ENCODE measurements around the gene FAXC. TPM values are rescaled to one million over a fixed set of nuclear protein-coding genes. Genes with fewer than 3 reads are reported as not detected.

The FAXC gene
- total and polyA plus RNA-seq, 2 donors (not counting 3 experiments of a cell fraction or from before 2014, with no cell fraction given): 3.4 to 3.6 TPM

GRCh38 chr6:99331531-99331930 lies 17.9 kb downstream of the FAXC start:
- H3K27me3 ChIP-seq (ENCODE audit: control insufficient read depth in 2 of 2, insufficient read depth in 2 of 2, low read length in 2 of 2): peaks cover 0 to 2% of the 10 kb centered on the region in 2 experiments
- intact Hi-C loops (cut with micrococcal nuclease): no loop called here
- no peaks in the 10 kb centered on the region for H3K9me1 ChIP-seq (replicated peaks; ENCODE audit: control insufficient read depth, extremely low read depth, insufficient read depth, low read length)
- ChIA-PET POLR2A (no interaction called here), CTCF (interaction anchor here (1.3 to 3.9 kb wide), 13 partner anchors 11 to 536 kb away, joined by 3 to 41 read pairs (median 22); partner anchors contain the start of genes COQ3, FAXC and PNISR)
- no peak overlapping the region for H3K4me3 ChIP-seq (replicated peaks in 1 of 3; ENCODE audit: insufficient read depth in 1 of 3, low read depth in 1 of 3, low read length in 3 of 3)
- H3K9ac ChIP-seq (replicated peaks; ENCODE audit: extremely low read depth, insufficient read depth, low read length): no peak overlapping the region
- no peak overlapping the region for H3K27ac ChIP-seq (ENCODE audit: insufficient read depth, low read depth, low read length)
- FAIRE-seq (no peak), DNase-seq (ENCODE audit: low read depth, low spot score) (no peak)
- H3K4me1 ChIP-seq (ENCODE audit: control insufficient read depth, extremely low read depth, insufficient read depth, low read length): no peaks in the 10 kb centered on the region
- dilution Hi-C loops (cut with MboI; ENCODE audit: extremely low pct_ligation_motif_present, low sequenced_read_pairs): no loop called here
- TF ChIP-seq MYC (IDR thresholded peaks at IDR 0.05; ENCODE audit: low read depth, low read length): no peak
- TF ChIP-seq MAX (IDR thresholded peaks at IDR 0.05; ENCODE audit: insufficient read depth, insufficient read length): no peak
- TF ChIP-seq FOS (IDR thresholded peaks at IDR 0.05; ENCODE audit: borderline replicate concordance, insufficient read depth, low read length): no peak
- no peak for TF ChIP-seq POLR2AphosphoS5 (IDR thresholded peaks at IDR 0.05; ENCODE audit: insufficient read depth, low read depth, low read length)
- TF ChIP-seq POLR2A (IDR thresholded peaks at IDR 0.05; ENCODE audit: low read depth, low read length): no peak
- no peak for TF ChIP-seq EZH2 (IDR thresholded peaks at IDR 0.05; ENCODE audit: borderline replicate concordance, low read depth, low read length, severe bottlenecking)
- TF ChIP-seq GATA2 (IDR thresholded peaks at IDR 0.05; ENCODE audit: insufficient read depth, insufficient read length, low read depth, low read length): no peak
- TF ChIP-seq CTCF (IDR thresholded peaks at IDR 0.05; ENCODE audit: extremely low read depth in 1 of 2, insufficient read depth in 1 of 2, low read depth in 1 of 2, low read length in 2 of 2): no peak
- TF ChIP-seq JUN (IDR thresholded peaks at IDR 0.05; ENCODE audit: borderline replicate concordance, insufficient read depth, insufficient read length, low read depth): no peak
- H3K36me3 ChIP-seq (ENCODE audit: control insufficient read depth in 2 of 2, extremely low read depth in 1 of 2, insufficient read depth in 2 of 2, low read length in 2 of 2): no peaks in the 10 kb centered on the region
- H3K79me2 ChIP-seq (ENCODE audit: control insufficient read depth, insufficient read depth, low read length): no peaks in the 10 kb centered on the region
- no peaks in the 10 kb centered on the region for H3K9me3 ChIP-seq (replicated peaks; ENCODE audit: control insufficient read depth, insufficient read depth, low read length)
- no peaks in the 10 kb centered on the region for H4K20me1 ChIP-seq (replicated peaks; ENCODE audit: control insufficient read depth, extremely low read depth, insufficient read depth, low read length)
- no peak overlapping the region for H3K4me2 ChIP-seq (ENCODE audit: insufficient read depth, low read length)
- H2AFZ ChIP-seq (ENCODE audit: low read depth, low read length): no peak overlapping the region
- no TSS peak for BruUV-seq (replicated peaks)

All from endothelial cell of umbilical vein (primary cell).